KOPT-K1 (cell line): ENCODE data around the gene HTR4.

Experiments
- H3K27ac ChIP-seq: fragments of 200-600 bp; sonication (generic); 2 replicates; pipeline ENCODE4 v1.5.1; 2016; ENCODE audit warnings: antibody characterized with exemption, mild to moderate bottlenecking, low read depth, low read length; ENCODE audit not compliant: poor library complexity, severe bottlenecking
- H3K36me3 ChIP-seq: fragments of 200-600 bp; sonication (generic); 2 replicates; pipeline ENCODE4 v1.5.1; 2017; ENCODE audit warnings: antibody characterized with exemption, mild to moderate bottlenecking, low read length, moderate library complexity; ENCODE audit not compliant: insufficient read depth
- H3K9me3 ChIP-seq: fragments of 200-600 bp; sonication (generic); 2 replicates; pipeline ENCODE4 v1.5.1; 2017; ENCODE audit warnings: antibody characterized with exemption, low read length, mild to moderate bottlenecking; ENCODE audit not compliant: insufficient read depth, poor library complexity, severe bottlenecking

Gene HTR4

GRCh38 chr5:148653836-148654781 is at the start of gene HTR4:
HTR4 (minus strand) TSS chr5:148654527; CDS start chr5:148637014, 17,513 bp downstream.
- H3K9me3 ChIP-seq, result no peaks in the 10 kb centered on the region

GRCh38 chr5:148702019-148702596 is 47.8 kb upstream of the HTR4 start:
- Histone ChIP-seq H3K27ac (no peak overlapping the region), H3K9me3 (no peaks in the 10 kb centered on the region), H3K36me3 (no peaks in the 10 kb centered on the region)

More at GRCh38 chr5:148653836-148654781, at the start of gene HTR4:
- Histone ChIP-seq H3K27ac (no peak within 1 kb of the TSS), H3K36me3 (no peaks in the 10 kb centered on the region)

- H3K9me3 ChIP-seq, result no peaks in the 10 kb centered on the region
- H3K36me3 ChIP-seq, result no peaks in the 10 kb centered on the region
- no peak overlapping the region for H3K27ac ChIP-seq
Measured at GRCh38 chr5:148699028-148699427, 44.7 kb upstream of the HTR4 start.

GRCh38 chr5:148697809-148698196 is 43.5 kb upstream of the HTR4 start:
- Histone ChIP-seq H3K9me3 (no peaks in the 10 kb centered on the region), H3K27ac (no peak overlapping the region), H3K36me3 (no peaks in the 10 kb centered on the region)

GRCh38 chr5:148697180-148697808 is 43.0 kb upstream of the HTR4 start:
- H3K27ac ChIP-seq, result no peak overlapping the region
- no peaks in the 10 kb centered on the region for H3K9me3 ChIP-seq

GRCh38 chr5:148696187-148697036 is 42.1 kb upstream of the HTR4 start:
- no peaks in the 10 kb centered on the region for H3K36me3 ChIP-seq
- H3K27ac ChIP-seq, result no peak overlapping the region
- no peaks in the 10 kb centered on the region for H3K9me3 ChIP-seq

More at GRCh38 chr5:148697180-148697808, 43.0 kb upstream of the HTR4 start:
- no peaks in the 10 kb centered on the region for H3K36me3 ChIP-seq

- H3K27ac ChIP-seq, result no peak overlapping the region
- no peaks in the 10 kb centered on the region for H3K9me3 ChIP-seq
- H3K36me3 ChIP-seq, result no peaks in the 10 kb centered on the region
Measured at GRCh38 chr5:148690945-148691344, 36.6 kb upstream of the HTR4 start.

GRCh38 chr5:148688787-148689186 is 34.5 kb upstream of the HTR4 start:
- no peaks in the 10 kb centered on the region for H3K9me3 ChIP-seq
- H3K27ac ChIP-seq, result no peak overlapping the region
- H3K36me3 ChIP-seq, result no peaks in the 10 kb centered on the region

- Histone ChIP-seq H3K27ac (no peak overlapping the region), H3K36me3 (no peaks in the 10 kb centered on the region), H3K9me3 (no peaks in the 10 kb centered on the region)
Measured at GRCh38 chr5:148687871-148688270, 33.5 kb upstream of the HTR4 start.

GRCh38 chr5:148687427-148687826 is 33.1 kb upstream of the HTR4 start:
- Histone ChIP-seq H3K27ac (no peak overlapping the region), H3K9me3 (no peaks in the 10 kb centered on the region), H3K36me3 (no peaks in the 10 kb centered on the region)

DNA sequence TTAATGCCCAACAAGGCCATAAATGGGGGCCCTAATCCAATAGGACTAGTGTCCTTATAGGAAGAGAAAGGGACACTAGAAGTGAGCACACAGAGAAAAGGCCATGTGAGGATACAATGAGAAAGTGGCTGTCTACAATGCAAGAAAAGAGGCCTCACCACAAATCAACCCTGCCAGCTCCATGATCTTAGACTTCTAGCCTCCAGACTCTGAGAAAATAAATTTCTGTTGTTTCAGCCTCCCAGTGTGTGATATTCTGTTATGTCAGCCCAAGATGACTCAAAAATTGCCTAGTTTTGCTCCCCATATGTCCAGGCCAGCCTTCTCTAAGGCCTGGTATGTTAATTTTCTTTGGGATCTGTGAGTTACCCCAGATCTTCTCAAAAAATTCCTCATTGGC is 32.3 kb upstream of the HTR4 start:
- Histone ChIP-seq H3K9me3 (no peaks in the 10 kb centered on the region), H3K36me3 (no peaks in the 10 kb centered on the region), H3K27ac (no peak overlapping the region)

GRCh38 chr5:148685520-148686134 is 31.3 kb upstream of the HTR4 start:
- no peak overlapping the region for H3K27ac ChIP-seq
- no peaks in the 10 kb centered on the region for H3K9me3 ChIP-seq

DNA sequence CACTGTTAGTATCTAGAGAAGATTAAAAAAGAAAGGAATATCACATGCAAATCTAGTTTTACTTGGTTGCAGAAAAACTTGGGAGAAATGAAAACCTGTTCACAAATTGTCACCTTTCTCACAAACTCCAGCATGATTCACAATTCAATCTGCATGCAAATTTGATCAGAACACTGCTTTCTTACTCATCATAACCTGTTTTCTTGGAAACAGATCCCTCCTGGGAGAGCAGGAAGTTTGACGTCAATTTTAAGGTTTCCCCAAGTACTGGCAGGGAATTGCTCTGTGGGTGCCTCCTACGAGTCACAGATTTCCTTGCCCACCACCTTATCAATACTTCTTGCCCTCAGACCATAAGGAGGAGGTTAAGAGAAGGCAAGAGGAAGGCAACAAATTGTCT is 30.2 kb upstream of the HTR4 start:
- Histone ChIP-seq H3K9me3 (no peaks in the 10 kb centered on the region), H3K27ac (no peak overlapping the region), H3K36me3 (no peaks in the 10 kb centered on the region)

More at GRCh38 chr5:148685520-148686134, 31.3 kb upstream of the HTR4 start:
- H3K36me3 ChIP-seq, result no peaks in the 10 kb centered on the region

GRCh38 chr5:148683651-148684050 is 29.3 kb upstream of the HTR4 start:
- H3K9me3 ChIP-seq, result no peaks in the 10 kb centered on the region
- no peaks in the 10 kb centered on the region for H3K36me3 ChIP-seq
- H3K27ac ChIP-seq, result no peak overlapping the region
